ENCODE results near the gene SEPTIN8.

SEPTIN8 gene

DNA sequence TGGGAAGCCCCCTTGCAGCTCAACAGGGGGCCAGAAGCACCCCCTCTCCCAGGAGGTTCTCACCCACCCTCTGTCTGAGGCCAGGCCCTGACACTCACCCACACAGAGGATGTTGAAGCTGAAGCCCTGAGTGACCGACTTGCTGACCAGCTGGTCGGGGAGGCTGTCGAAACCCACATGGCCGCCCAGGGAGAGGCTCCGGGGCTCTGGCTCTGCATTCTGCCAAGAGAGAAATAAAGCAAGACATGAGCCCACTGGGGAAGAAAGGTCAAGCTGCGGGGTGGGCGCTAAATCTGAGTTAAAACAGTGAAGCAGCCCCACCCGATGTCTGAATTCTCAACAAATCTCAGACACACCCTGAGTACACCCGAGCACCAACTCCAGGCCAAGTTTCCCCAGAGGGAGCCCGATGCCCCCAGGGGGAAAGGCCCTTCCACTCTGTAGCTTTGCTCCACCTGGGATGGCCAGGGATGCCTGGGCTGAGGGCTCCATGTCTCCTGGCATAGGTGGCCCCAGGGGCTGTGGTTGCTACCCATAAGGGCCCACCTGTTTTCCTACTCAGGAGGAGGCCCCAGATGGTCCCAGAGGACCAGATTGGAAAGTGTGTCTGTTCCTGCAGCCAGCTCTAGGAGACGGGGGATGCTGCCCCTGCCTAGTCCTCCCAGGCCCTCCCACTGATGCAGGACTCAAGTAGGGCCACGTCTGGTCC, 11.6 kb downstream of the SEPTIN8 start:
- no peak for FAIRE-seq
- no peak for DNase-seq (ENCODE audit: low spot score)

- DNase-seq (ENCODE audit: low spot score): no peak
- FAIRE-seq: no peak
Observed at GRCh38 chr5:132764671-132765238, 12.3 kb downstream of the SEPTIN8 start.

DNA sequence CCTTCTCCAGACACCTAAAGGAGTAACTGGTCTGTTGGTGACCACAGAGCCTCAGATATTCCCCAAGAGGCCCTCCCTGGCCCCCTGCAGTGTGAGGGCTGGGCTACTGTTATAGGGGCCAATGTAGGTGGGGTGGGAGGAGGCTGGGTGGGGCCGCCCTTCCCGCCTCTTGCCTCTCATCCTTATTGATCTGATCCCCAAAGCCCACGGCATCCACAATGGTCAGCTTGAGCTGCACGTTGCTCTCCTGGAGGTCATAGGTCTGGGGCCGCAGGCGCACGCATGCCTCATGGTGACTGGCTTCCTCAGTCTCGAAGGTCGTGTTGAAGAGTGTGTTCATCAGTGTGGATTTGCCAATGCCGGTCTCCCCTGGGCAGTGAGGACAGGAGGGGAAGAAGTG, 13.0 kb downstream of the SEPTIN8 start:
- DNase-seq (ENCODE audit: low spot score): no peak
- FAIRE-seq: peak; percentile 61

- FAIRE-seq (no peak), DNase-seq (ENCODE audit: low spot score) (no peak)
Observed at GRCh38 chr5:132763181-132764036, 13.6 kb downstream of the SEPTIN8 start.

GRCh38 chr5:132762246-132763000, 14.6 kb downstream of the SEPTIN8 start:
- FAIRE-seq (peak; percentile 50), DNase-seq (ENCODE audit: low spot score) (no peak)

- FAIRE-seq: no peak
- DNase-seq (ENCODE audit: low spot score): no peak
Observed at GRCh38 chr5:132761321-132762240, 15.5 kb downstream of the SEPTIN8 start.

DNA sequence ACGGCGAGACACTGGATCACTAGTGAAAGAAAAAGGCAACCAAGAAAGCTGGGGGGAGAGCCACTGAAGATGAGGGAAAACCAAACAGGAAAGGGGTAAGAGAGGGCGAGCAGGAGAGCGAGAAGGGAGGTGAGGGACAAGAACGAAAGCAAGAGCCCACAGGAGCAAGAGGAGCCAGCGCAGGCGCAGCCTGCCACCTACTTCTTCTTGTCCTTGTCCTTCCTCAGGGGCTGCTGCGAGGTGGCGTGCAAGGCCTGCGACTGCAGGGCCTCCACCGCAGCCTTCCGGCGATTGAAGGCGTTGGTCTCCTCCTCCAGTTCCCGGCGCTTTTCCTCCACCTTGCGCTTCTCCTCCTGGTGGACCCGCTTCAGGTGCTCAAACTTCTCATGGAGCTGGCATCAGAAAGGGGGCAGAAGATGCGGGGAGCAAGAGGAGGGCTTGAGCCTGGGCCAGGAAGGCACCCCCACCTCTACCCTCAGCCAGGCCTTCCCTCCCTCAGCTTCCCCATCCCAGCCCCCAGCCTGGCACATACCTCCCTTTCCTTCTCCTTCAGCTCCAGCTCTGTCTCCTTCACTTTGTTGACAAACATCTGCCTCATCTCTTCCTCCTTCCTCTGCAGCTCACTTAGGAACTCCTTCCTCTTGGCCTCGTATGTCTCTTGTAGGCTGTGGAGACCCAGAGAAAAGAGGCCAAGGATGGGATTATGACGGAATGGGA, 16.3 kb downstream of the SEPTIN8 start:
- no peak for FAIRE-seq

GRCh38 chr5:132760049-132760420, 17.0 kb downstream of the SEPTIN8 start:
- DNase-seq (ENCODE audit: low spot score): no peak
- no peak for FAIRE-seq

More for the DNA sequence above, 16.3 kb downstream of the SEPTIN8 start:
- no peak for DNase-seq (ENCODE audit: low spot score)

DNA sequence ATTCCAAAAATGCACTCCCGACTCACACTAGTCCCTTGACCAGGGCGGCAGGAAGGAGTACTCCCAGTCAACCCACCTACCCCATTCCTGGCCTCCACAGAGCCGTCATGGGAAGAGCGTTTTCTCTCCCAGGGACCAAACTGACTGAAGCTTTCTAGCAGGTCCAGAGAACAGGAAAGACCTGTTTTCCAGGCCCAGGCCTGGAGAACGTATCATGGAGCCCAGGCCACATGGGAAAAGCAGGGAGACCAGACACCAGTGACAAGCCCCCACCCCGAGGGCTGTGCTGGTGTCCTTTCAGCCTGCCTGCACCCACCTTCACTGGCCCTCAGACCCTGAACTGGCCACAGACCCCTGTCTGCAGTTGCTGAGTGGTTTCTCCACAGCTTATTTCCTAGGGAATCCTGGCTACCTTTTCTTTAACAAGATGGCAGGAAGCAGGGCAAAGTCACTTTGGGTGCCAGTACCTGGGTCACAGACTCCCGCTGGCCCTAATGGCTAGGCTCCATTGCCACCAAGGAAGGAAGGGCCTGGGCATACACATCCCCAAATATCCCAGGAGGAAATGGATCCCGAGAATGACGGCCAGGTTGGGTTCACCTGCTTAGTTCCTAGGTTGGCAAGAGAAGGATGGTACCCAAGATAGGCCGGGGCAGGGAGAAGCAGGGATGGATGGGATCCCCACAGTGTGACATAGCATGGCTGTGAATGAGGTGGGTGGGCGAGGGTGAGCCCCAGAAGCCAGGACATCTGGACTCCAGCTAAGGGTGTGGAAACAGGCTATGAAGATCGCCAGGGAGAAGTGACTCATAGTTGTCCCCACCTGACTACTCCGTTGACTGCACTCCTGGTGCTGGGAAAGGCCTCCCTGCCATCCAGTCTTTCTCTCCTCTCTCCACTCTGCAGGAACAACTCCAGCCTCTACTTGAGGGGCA, 17.7 kb downstream of the SEPTIN8 start:
- peak; percentile 30 for FAIRE-seq
- no peak for DNase-seq (ENCODE audit: low spot score)

DNA sequence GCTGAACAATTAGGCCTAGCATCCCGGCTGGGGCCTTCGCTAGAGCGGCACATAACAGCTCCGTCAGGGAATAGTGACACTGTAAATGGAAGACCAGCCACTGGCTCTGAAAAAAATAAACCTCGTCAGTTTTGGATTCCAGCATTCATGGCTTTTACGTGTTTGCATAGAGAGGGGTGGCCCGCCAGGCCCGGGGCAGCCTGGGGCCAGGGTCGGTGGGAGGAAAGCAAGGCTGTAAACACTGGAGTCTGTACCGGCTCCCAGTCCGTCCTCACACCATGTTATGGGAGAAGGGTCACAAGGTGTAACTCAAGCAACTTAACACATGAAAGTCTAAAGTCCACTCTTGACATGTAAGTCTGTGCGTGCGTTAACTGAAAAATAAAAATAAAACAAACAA, 18.6 kb downstream of the SEPTIN8 start:
- FAIRE-seq (no peak), DNase-seq (ENCODE audit: low spot score) (no peak)

DNA sequence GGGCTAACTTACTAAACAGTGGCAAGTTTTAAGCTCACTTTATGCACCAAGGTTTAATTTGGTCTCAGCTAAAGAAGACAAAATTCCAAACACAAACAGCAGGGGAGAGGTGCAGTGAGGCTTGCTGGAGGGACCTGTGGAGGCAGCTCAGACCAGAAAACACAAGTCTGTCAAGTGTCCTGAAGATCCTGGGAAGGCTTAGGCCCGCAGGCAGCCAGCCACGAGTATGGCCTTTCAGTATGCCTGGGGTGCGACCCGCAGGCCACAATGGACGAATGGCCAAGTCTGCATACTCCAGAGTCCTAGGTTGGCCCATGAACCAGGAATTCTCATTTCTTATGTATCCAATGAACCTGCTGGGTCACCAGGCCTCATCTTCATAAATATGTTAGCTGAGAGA, 20.5 kb downstream of the SEPTIN8 start:
- FAIRE-seq: no peak

DNA sequence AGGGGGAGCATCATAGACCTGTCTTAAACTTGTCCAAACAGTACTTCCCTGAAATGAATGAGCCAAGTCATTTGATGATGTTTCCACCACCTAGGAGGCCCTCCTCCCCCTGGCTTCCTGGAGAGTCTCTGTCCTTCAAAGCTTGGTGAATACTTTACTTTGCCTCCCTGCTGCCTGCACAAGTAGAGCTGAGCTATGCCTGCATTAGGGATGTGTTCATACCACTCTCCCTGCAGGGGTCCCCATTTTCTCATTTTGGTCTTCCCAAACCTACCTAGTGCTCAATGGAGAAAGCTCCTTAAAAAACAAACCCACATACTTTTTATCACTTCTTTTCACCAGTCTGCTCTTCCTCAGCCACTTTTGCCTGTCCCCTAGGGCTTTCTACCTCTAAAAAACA, 22.1 kb downstream of the SEPTIN8 start:
- FAIRE-seq (no peak), DNase-seq (ENCODE audit: low spot score) (no peak)

More for the DNA sequence above, 20.5 kb downstream of the SEPTIN8 start:
- no peak for DNase-seq (ENCODE audit: low spot score)

- DNase-seq (ENCODE audit: low spot score): no peak
- FAIRE-seq: no peak
Observed at GRCh38 chr5:132754111-132754510, 22.9 kb downstream of the SEPTIN8 start.

DNA sequence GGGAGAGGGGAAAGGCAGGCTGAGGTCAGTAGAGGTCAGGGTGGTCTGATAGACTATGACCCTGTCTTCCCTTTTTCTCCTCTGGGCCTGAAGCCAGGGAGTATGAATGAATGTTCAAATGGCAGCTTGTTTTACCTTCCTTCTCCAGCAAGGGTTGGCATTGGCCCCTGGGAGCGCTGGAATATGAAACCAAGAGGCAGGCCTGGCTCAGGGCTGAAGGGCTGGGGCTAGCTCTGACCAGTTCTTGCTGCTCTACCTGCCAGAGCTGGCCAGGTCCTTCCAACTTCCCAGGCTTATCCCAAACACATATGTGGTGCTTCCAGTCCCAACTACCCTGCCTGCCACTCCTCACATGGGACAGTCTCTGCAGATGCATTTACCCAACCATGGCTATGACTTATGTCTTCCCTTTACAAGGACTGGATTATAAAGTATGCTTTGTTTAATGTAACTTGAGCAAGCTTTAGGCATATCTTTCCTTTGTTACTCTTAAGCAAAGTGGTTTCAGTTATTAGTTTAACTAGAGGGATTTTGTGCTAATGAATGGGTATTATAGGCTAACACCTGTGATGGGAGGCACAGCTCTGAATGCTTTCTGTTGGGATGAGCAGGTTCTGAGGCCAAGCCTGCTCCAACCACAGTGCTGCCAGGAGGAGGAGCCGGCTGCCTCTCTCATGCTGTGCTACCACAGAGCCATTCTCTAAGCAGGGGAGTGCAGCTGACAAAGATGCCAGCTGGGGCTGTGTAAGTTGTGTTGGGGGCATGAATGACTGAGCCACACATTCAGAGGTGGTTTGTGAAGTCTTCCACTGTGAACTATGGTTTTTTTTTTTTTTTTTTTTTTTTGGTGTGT, 23.7 kb downstream of the SEPTIN8 start:
- no peak for FAIRE-seq

DNA sequence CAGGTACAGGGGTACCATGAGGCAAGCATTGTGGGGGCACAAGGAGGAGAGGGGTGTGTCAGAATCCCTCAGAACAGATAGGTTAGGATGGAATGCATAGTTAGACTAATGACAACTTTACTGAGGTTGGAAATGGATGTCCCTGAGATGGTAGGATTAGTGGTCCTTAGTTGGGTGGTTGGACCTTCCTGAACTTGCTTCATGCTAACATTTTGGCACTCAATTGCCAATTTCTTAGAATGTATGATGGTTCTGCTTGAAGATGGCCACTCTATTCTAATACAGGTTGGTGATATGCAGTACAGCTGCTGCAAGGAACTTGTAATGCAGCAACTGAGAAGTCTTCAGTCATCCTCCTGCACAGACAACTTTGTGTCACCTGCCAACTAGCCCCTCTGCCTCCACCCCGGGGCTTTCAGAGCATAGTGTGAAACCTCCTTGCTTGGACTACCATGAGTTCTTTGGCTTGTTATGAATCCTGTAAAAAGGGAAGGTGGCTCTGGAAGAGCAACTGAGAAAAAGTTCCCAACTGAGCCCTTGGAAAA, 24.4 kb downstream of the SEPTIN8 start:
- FAIRE-seq (no peak), DNase-seq (ENCODE audit: low spot score) (no peak)

More for the DNA sequence above, 23.7 kb downstream of the SEPTIN8 start:
- DNase-seq (ENCODE audit: low spot score): no peak

DNA sequence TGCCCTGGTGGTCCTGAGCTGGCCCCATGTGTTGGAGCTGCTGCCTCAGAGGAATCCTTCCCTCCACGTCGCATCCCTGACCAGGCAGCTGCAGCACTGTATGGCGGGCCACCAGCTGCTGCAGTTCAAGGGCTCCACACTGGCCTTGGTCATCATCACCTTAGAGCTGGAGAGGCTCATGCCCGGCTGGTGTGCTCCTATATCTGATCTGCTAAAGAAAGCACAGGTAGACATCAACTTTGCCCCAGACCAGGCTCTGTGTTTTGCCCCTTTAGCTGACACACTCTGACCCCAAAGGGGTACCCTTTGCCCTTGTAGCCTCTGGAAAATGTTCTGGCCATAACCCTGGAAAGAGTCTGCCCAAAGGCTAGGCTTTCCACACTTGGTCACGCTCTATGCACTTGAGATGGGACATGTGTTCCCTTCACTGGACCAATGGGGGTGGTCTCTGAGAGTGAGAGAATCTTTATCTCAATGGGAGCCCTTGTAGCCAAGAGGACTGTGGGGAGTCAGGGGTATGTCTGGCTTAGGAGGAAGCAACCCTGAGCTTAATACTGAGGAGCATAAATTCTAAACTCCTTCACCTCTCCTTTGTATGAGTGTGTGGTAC, 25.0 kb downstream of the SEPTIN8 start:
- no peak for FAIRE-seq

GRCh38 chr5:132751444-132751843, 25.6 kb downstream of the SEPTIN8 start:
- FAIRE-seq: no peak
- DNase-seq (ENCODE audit: low spot score): no peak

More for the DNA sequence above, 25.0 kb downstream of the SEPTIN8 start:
- no peak for DNase-seq (ENCODE audit: low spot score)
